Uterus (tissue), 4 donors: Measurements from ENCODE around the gene GIT1. TPM values are rescaled to one million over a fixed set of nuclear protein-coding genes. Genes with fewer than 3 reads are reported as not detected.
"Not testable (repeated sequence)": the region's sequence is repeated elsewhere in the genome, so short reads cannot be mapped to it uniquely, and the experiment has no call there.

ENCODE experiments used
- DNase-seq, 2 donors: peaks; one replicate each; pipeline ENCODE4 v3.0.0-alpha.2; 2019 to 2020
- H3K27ac ChIP-seq, 2 donors: fragments of 200-600 bp; sonication (generic); 1 replicate in 1 of 2; 2 replicates in 1 of 2; pipeline ENCODE4 v1.5.1; 2016 to 2018
- H3K27me3 ChIP-seq, 2 donors: fragments of 200-600 bp; sonication (generic); one replicate each; pipeline ENCODE4 v1.5.1; 2018 to 2019; ENCODE audit warnings: control low read depth in 1 of 2
- H3K36me3 ChIP-seq, 2 donors: fragments of 200-600 bp; sonication (generic); one replicate each; pipeline ENCODE4 v1.5.1; 2019; ENCODE audit warnings: control low read depth in 1 of 2
- H3K4me1 ChIP-seq, 2 donors: fragments of 200-600 bp; sonication (generic); one replicate each; pipeline ENCODE4 v1.5.1; 2018 to 2019; ENCODE audit warnings: control low read depth in 1 of 2
- H3K4me3 ChIP-seq, 2 donors: fragments of 200-600 bp; sonication (generic); 1 replicate in 1 of 2; 2 replicates in 1 of 2; pipeline ENCODE4 v1.5.1; 2018 to 2019; ENCODE audit warnings: mild to moderate bottlenecking in 1 of 2
- H3K9me3 ChIP-seq, 2 donors: fragments of 200-600 bp; sonication (generic); one replicate each; pipeline ENCODE4 v1.5.1; 2019; ENCODE audit warnings: control low read depth in 1 of 2
- CTCF ChIP-seq, 4 experiments: fragments of 200-600 bp in 2 of 4; fragments of 450-650 bp in 2 of 4; sonication (generic) in 2 of 4; IDR thresholded peaks; one replicate each; pipeline ENCODE4 v1.5.1; 2016 to 2019; ENCODE audit warnings: antibody characterized with exemption in 4 of 4, mild to moderate bottlenecking in 2 of 4, moderate library complexity in 1 of 4
- POLR2A ChIP-seq, 2 donors: fragments of 450-650 bp; IDR thresholded peaks; one replicate each; pipeline ENCODE4 v1.6.1; 2016; ENCODE audit warnings: antibody characterized with exemption in 2 of 2, mild to moderate bottlenecking in 1 of 2, moderate library complexity in 1 of 2
- intact Hi-C: fragments of 100-400 bp; cut with DNase I; formaldehyde crosslinking; loops from one replicate; pipeline ENCODE4 v1.15.1; 2023; ENCODE audit warnings: low total_unique reads
- total RNA-seq, 4 donors: library from RNA; depleted of rRNA in 3 of 4; stranded (reverse); fragments of >200 nt in 3 of 4; gene quantifications; one replicate each; pipeline versions ENCODE4 v1.1.0 to v1.2.4, GENCODE V29; 2014 to 2023
- donor health status: DM: yes; HTN: yes; CAD: no.

Gene GIT1
- total RNA-seq, 4 donors from 2014 or later, result 13.1 to 75.0 (median 22.9) TPM

GRCh38 chr17:29559640-29560039, 29.8 kb downstream of the GIT1 start:
- intact Hi-C loops, result no loop called here

GRCh38 chr17:29558139-29558538, 31.3 kb downstream of the GIT1 start:
- intact Hi-C loops, result not testable (repeated sequence)

More at GRCh38 chr17:29559640-29560039, 29.8 kb downstream of the GIT1 start:
- no peak for DNase-seq
- H3K4me3 ChIP-seq, result no peak overlapping the region
- H3K36me3 ChIP-seq, result no peaks in the 10 kb centered on the region
- no peaks in the 10 kb centered on the region for H3K4me1 ChIP-seq
- no peaks in the 10 kb centered on the region for H3K27me3 ChIP-seq
- H3K9me3 ChIP-seq, result no peaks in the 10 kb centered on the region
- no peak for TF ChIP-seq POLR2A (IDR thresholded peaks at IDR 0.05)
- TF ChIP-seq CTCF (IDR thresholded peaks at IDR 0.05), result no peak
- H3K27ac ChIP-seq, result no peak overlapping the region

GRCh38 chr17:29557739-29558116, 31.7 kb downstream of the GIT1 start:
- H3K4me1 ChIP-seq, result no peaks in the 10 kb centered on the region
- no peak overlapping the region for H3K4me3 ChIP-seq
- H3K27me3 ChIP-seq, result no peaks in the 10 kb centered on the region
- no peak overlapping the region for H3K27ac ChIP-seq
- H3K9me3 ChIP-seq, result no peaks in the 10 kb centered on the region
- TF ChIP-seq POLR2A (IDR thresholded peaks at IDR 0.05) (no peak), CTCF (IDR thresholded peaks at IDR 0.05) (no peak)
- intact Hi-C loops, result no loop called here
- no peak for DNase-seq
- no peaks in the 10 kb centered on the region for H3K36me3 ChIP-seq

More at GRCh38 chr17:29558139-29558538, 31.3 kb downstream of the GIT1 start:
- H3K4me1 ChIP-seq, H3K27ac ChIP-seq, H3K27me3 ChIP-seq, H3K9me3 ChIP-seq, DNase-seq, H3K4me3 ChIP-seq, H3K36me3 ChIP-seq: not testable (repeated sequence)

GRCh38 chr17:29557085-29557738, 32.2 kb downstream of the GIT1 start:
- Histone ChIP-seq H3K4me1 (no peaks in the 10 kb centered on the region), H3K4me3 (no peak overlapping the region), H3K27ac (no peak overlapping the region), H3K27me3 (no peaks in the 10 kb centered on the region), H3K36me3 (no peaks in the 10 kb centered on the region), H3K9me3 (no peaks in the 10 kb centered on the region)
- intact Hi-C loops, result no loop called here
- no peak for DNase-seq
- no peak for TF ChIP-seq POLR2A (IDR thresholded peaks at IDR 0.05)
- TF ChIP-seq CTCF (IDR thresholded peaks at IDR 0.05), result no peak

GRCh38 chr17:29555840-29556239, 33.6 kb downstream of the GIT1 start:
- no peak for TF ChIP-seq POLR2A (IDR thresholded peaks at IDR 0.05)
- TF ChIP-seq CTCF (IDR thresholded peaks at IDR 0.05), result no peak
- H3K27me3 ChIP-seq, result no peaks in the 10 kb centered on the region
- intact Hi-C loops, result no loop called here

More at GRCh38 chr17:29555840-29556239, 33.6 kb downstream of the GIT1 start:
- no peak for DNase-seq
- H3K4me3 ChIP-seq, result no peak overlapping the region
- no peaks in the 10 kb centered on the region for H3K9me3 ChIP-seq
- H3K36me3 ChIP-seq, result no peaks in the 10 kb centered on the region
- H3K27ac ChIP-seq, result no peak overlapping the region
- H3K4me1 ChIP-seq, result no peaks in the 10 kb centered on the region
